GM18498 (cell line): ENCODE data around the gene ELAVL1.
"Not testable (repeated sequence)": the region's sequence is repeated elsewhere in the genome, so short reads cannot be mapped to it uniquely, and the experiment has no call there.

Experiments used
- ATAC-seq: cut with Tn5 transposase; IDR thresholded peaks from one replicate; pipeline ENCODE4 v1.9.1; 2021; ENCODE audit warnings: mild to moderate bottlenecking, moderate library complexity; ENCODE audit not compliant: unreplicated experiment

The ELAVL1 gene

GRCh38 chr19:7941895-7942596 lies 63.4 kb downstream of the ELAVL1 start:
- ATAC-seq, result no peak

GRCh38 chr19:7940841-7941240 lies 64.6 kb downstream of the ELAVL1 start:
- ATAC-seq, result no peak

- no peak for ATAC-seq
Measured at GRCh38 chr19:7934766-7935165, 70.7 kb downstream of the ELAVL1 start.

GRCh38 chr19:7933828-7934725 lies 71.4 kb downstream of the ELAVL1 start:
- ATAC-seq, result no peak

GRCh38 chr19:7933411-7933810 lies 72.0 kb downstream of the ELAVL1 start:
- ATAC-seq, result no peak

- ATAC-seq, result no peak
Measured at GRCh38 chr19:7932930-7933300, 72.5 kb downstream of the ELAVL1 start.

- ATAC-seq, result no peak
Measured at GRCh38 chr19:7932276-7932929, 73.0 kb downstream of the ELAVL1 start.

- no peak for ATAC-seq
Measured at GRCh38 chr19:7931221-7932061, 74.0 kb downstream of the ELAVL1 start.

- ATAC-seq, result no peak
Measured at GRCh38 chr19:7930765-7931164, 74.7 kb downstream of the ELAVL1 start.

- ATAC-seq, result not testable (repeated sequence)
Measured at GRCh38 chr19:7930030-7930429, 75.4 kb downstream of the ELAVL1 start.

- peak; percentile 36 for ATAC-seq
Measured at GRCh38 chr19:7928741-7929701, 76.4 kb downstream of the ELAVL1 start.

- no peak for ATAC-seq
Measured at GRCh38 chr19:7928334-7928706, 77.1 kb downstream of the ELAVL1 start.

GRCh38 chr19:7927605-7928333 lies 77.7 kb downstream of the ELAVL1 start:
- ATAC-seq, result no peak

- ATAC-seq, result no peak
Measured at GRCh38 chr19:7926727-7927604, 78.5 kb downstream of the ELAVL1 start.

GRCh38 chr19:7926021-7926726 lies 79.3 kb downstream of the ELAVL1 start, which contains the start of gene CTXN1:
CTXN1 (minus strand) TSS chr19:7926135; CDS start chr19:7925538, 597 bp downstream.
- no peak for ATAC-seq

- no peak for ATAC-seq
Measured at GRCh38 chr19:7925171-7925851, 80.1 kb downstream of the ELAVL1 start.
